HepG2 (cell line): ENCODE results near the gene SNCAIP.

Source experiments
- FOXK2 ChIP-seq: fragments of 450-650 bp; IDR thresholded peaks from 2 replicates; pipeline ENCODE4 v1.6.1; 2016
- STAG1 ChIP-seq: sonication (generic); formaldehyde crosslinking; IDR thresholded peaks from 2 replicates; pipeline ENCODE4 v1.4.0; 2020; ENCODE audit warnings: missing genetic modification reagents
- TF ChIP-seq, protein P1 (sequence below): sonication (generic); formaldehyde crosslinking; IDR thresholded peaks from 2 replicates; pipeline ENCODE4 v1.4.0; 2020; ENCODE audit warnings: missing genetic modification reagents
- TF ChIP-seq, protein P2 (sequence below): sonication (generic); formaldehyde crosslinking; IDR thresholded peaks from 2 replicates; pipeline ENCODE4 v1.4.0; 2020; ENCODE audit warnings: missing genetic modification reagents

DNA sequence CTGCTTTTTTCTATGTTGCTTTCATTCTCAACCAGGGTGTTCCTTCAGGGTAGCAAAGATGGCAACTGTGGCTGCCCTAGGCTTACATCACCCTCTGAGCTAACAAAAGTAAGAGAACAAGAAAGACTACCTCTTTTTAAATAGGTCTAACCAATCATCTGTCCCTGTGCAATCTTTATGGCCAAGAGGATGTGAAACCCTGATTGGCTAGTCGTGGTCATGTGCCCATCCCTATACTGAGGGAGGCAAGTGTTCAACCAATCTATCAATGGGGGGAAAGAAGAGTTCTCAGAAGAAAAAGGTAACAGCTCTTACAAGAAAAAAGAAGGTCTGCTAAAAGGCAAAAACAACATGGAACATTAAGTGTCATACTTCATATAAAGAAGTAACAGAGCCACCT, 11.7 kb upstream of the SNCAIP start:
- TF ChIP-seq FOXK2 (no peak), STAG1 (CRISPR knock-in tag) (no peak)
- TF ChIP-seq, protein P1, sequence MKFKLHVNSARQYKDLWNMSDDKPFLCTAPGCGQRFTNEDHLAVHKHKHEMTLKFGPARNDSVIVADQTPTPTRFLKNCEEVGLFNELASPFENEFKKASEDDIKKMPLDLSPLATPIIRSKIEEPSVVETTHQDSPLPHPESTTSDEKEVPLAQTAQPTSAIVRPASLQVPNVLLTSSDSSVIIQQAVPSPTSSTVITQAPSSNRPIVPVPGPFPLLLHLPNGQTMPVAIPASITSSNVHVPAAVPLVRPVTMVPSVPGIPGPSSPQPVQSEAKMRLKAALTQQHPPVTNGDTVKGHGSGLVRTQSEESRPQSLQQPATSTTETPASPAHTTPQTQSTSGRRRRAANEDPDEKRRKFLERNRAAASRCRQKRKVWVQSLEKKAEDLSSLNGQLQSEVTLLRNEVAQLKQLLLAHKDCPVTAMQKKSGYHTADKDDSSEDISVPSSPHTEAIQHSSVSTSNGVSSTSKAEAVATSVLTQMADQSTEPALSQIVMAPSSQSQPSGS (CRISPR knock-in tag), result no peak
- TF ChIP-seq, protein P2, sequence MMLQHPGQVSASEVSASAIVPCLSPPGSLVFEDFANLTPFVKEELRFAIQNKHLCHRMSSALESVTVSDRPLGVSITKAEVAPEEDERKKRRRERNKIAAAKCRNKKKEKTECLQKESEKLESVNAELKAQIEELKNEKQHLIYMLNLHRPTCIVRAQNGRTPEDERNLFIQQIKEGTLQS (CRISPR knock-in tag), result no peak
